GM21786 (cell line): ENCODE measurements around the gene AGAP3.

ENCODE experiments used
- ATAC-seq: cut with Tn5 transposase; IDR thresholded peaks from one replicate; pipeline ENCODE4 v1.9.1; 2021; ENCODE audit not compliant: unreplicated experiment

AGAP3 gene

GRCh38 chr7:151087245-151088018 lies 1.2 kb downstream of the AGAP3 start:
- peak; percentile 38 for ATAC-seq

- no peak for ATAC-seq
These were observed 2.0 kb downstream of the AGAP3 start for GRCh38 chr7:151088019-151088855.

GRCh38 chr7:151088856-151089699 lies 2.8 kb downstream of the AGAP3 start:
- ATAC-seq: no peak

- no peak for ATAC-seq
These were observed 3.8 kb downstream of the AGAP3 start for GRCh38 chr7:151089893-151090730.

GRCh38 chr7:151091003-151091402 lies 4.7 kb downstream of the AGAP3 start:
- ATAC-seq: no peak

- ATAC-seq: no peak
These were observed 5.2 kb downstream of the AGAP3 start for GRCh38 chr7:151091431-151091830.

- no peak for ATAC-seq
These were observed 5.7 kb downstream of the AGAP3 start for GRCh38 chr7:151091988-151092387.

- no peak for ATAC-seq
These were observed 7.5 kb downstream of the AGAP3 start for GRCh38 chr7:151093748-151094147.

GRCh38 chr7:151094675-151095074 lies 8.4 kb downstream of the AGAP3 start:
- ATAC-seq: no peak

GRCh38 chr7:151095123-151095797 lies 9.0 kb downstream of the AGAP3 start:
- ATAC-seq: no peak

- no peak for ATAC-seq
These were observed 9.7 kb downstream of the AGAP3 start for GRCh38 chr7:151095828-151096475.

GRCh38 chr7:151099486-151100211 lies 13.4 kb downstream of the AGAP3 start:
- no peak for ATAC-seq

GRCh38 chr7:151100921-151101320 lies 14.6 kb downstream of the AGAP3 start:
- no peak for ATAC-seq

GRCh38 chr7:151101621-151102396 lies 15.5 kb downstream of the AGAP3 start:
- ATAC-seq: no peak

GRCh38 chr7:151102991-151103390 lies 16.7 kb downstream of the AGAP3 start:
- ATAC-seq: no peak

GRCh38 chr7:151103973-151104372 lies 17.7 kb downstream of the AGAP3 start:
- no peak for ATAC-seq

GRCh38 chr7:151104411-151105235 lies 18.3 kb downstream of the AGAP3 start:
- no peak for ATAC-seq
